Measurements from ENCODE around the gene TSBP1. TPM values are rescaled to one million over a fixed set of nuclear protein-coding genes. Genes with fewer than 3 reads are reported as not detected.

The TSBP1 gene
- total RNA-seq, 1 experiment from 2014 or later = not detected

DNA sequence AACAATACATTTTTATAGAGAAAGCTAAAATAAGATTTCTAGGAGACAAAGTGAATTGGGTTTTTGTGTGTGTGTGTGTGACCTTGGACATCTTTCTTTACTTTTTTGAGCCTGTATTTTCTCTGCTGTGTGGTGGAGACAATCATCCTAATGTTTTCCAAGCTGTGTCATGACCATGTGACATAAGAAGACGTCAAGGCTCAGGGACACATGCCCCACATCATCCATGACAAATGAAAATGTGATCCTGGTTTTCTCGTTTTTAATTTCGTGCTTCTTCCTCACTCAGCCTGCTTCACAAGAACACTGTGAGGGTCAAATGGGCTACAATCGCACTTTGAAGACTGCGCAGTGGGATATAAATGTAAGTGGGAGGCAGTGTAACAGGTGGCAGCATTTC is 39.2 kb upstream of the TSBP1 start:
- Histone ChIP-seq H3K27me3 (ENCODE audit: insufficient read depth, low read length) (no peaks in the 10 kb centered on the region), H3K4me2 (ENCODE audit: low read length) (no peak overlapping the region)

More for the DNA sequence above, 39.2 kb upstream of the TSBP1 start:
- intact Hi-C loops (cut with micrococcal nuclease) = loop anchor here (1.0 kb wide), 1 partner anchor 166 kb away; no protein-coding TSS in a partner anchor
- H3K4me3 ChIP-seq (replicated peaks in 1 of 2; ENCODE audit: low read depth in 1 of 2, low read length in 2 of 2) = no peak overlapping the region
- no peaks in the 10 kb centered on the region for H3K9me2 ChIP-seq (ENCODE audit: insufficient read depth)
- ChIA-PET POLR2A (no interaction called here), RAD21 (ENCODE audit: low non-redundant PET in 1 of 2, low total read pairs in 2 of 2, uncharacterized antibody in 2 of 2, unreplicated experiment in 2 of 2) (no interaction called here), CTCF (interaction anchor here (0.6 to 1.0 kb wide), 2 partner anchors 9 to 280 kb away, joined by 3 read pairs; no protein-coding TSS in a partner anchor)
- no peaks in the 10 kb centered on the region for H3K79me2 ChIP-seq (ENCODE audit: insufficient read depth, low read length)
- no peak overlapping the region for H3K9ac ChIP-seq (ENCODE audit: low read length)
- ATAC-seq = no peak
- DNase-seq (ENCODE audit: low read depth, low spot score) = no peak
- H3K9me3 ChIP-seq (ENCODE audit: control insufficient read depth in 1 of 2, insufficient read depth in 1 of 2, low read depth in 1 of 2, low read length in 2 of 2) = no peaks in the 10 kb centered on the region
- H3K36me3 ChIP-seq (ENCODE audit: control insufficient read depth in 1 of 2, insufficient read depth in 2 of 2, low read length in 2 of 2) = no peaks in the 10 kb centered on the region
- no peak for TF ChIP-seq SRF (IDR thresholded peaks at IDR 0.05; ENCODE audit: low read depth)
- TF ChIP-seq POLR2AphosphoS5 (IDR thresholded peaks at IDR 0.05; ENCODE audit: low read depth, low read length) = no peak
- TF ChIP-seq JUND (IDR thresholded peaks at IDR 0.05) = no peak
- no peak for TF ChIP-seq ZBTB33 (IDR thresholded peaks at IDR 0.05; ENCODE audit: extremely low read depth, insufficient replicate concordance, low read length)
- no peak for TF ChIP-seq FOSL1 (IDR thresholded peaks at IDR 0.05; ENCODE audit: low read depth)
- no peak for TF ChIP-seq SIN3A (IDR thresholded peaks at IDR 0.05; ENCODE audit: low read depth)
- no peak for TF ChIP-seq ATF3 (IDR thresholded peaks at IDR 0.05)
- TF ChIP-seq POLR2A (IDR thresholded peaks at IDR 0.05; ENCODE audit: borderline replicate concordance, extremely low read depth, insufficient read depth, insufficient read length) = no peak
- TF ChIP-seq TCF7L2 (IDR thresholded peaks at IDR 0.05; ENCODE audit: borderline replicate concordance, extremely low read depth, insufficient read depth, insufficient read length) = no peak
- TF ChIP-seq EGR1 (IDR thresholded peaks at IDR 0.05; ENCODE audit: low read depth) = no peak
- TF ChIP-seq EZH2phosphoT487 (IDR thresholded peaks at IDR 0.05; ENCODE audit: borderline replicate concordance) = no peak
- no peak overlapping the region for H3K27ac ChIP-seq (ENCODE audit: low read depth, low read length)
- no TSS peak for BruUV-seq (replicated peaks)
- H4K20me1 ChIP-seq (ENCODE audit: insufficient read depth) = no peaks in the 10 kb centered on the region
- H3K4me1 ChIP-seq (ENCODE audit: control insufficient read depth in 1 of 2, insufficient read depth in 2 of 2, low read length in 2 of 2) = peaks cover 0 to 11% of the 10 kb centered on the region in 2 experiments; a peak in 3 of 4 replicates
- no peak overlapping the region for H2AFZ ChIP-seq (ENCODE audit: low read depth, low read length, poor library complexity, severe bottlenecking)

Measured in HCT116 (cell line).